ENCODE results near the gene DGKG.

Gene DGKG

GRCh38 chr3:186303965-186304364, 58.1 kb downstream of the DGKG start:
- Mint-ChIP-seq H3K4me1 (no peaks in the 10 kb centered on the region), H3K9me3 (no peaks in the 10 kb centered on the region), H3K4me3 (no peak overlapping the region), H3K27me3 (ENCODE audit: low read depth, poor library complexity) (peaks cover under 1% of the 10 kb centered on the region), H3K36me3 (ENCODE audit: low read depth) (no peaks in the 10 kb centered on the region), H3K27ac (no peak overlapping the region)
- DNase-seq, result peak; percentile 21
- TF ChIP-seq, protein P1, sequence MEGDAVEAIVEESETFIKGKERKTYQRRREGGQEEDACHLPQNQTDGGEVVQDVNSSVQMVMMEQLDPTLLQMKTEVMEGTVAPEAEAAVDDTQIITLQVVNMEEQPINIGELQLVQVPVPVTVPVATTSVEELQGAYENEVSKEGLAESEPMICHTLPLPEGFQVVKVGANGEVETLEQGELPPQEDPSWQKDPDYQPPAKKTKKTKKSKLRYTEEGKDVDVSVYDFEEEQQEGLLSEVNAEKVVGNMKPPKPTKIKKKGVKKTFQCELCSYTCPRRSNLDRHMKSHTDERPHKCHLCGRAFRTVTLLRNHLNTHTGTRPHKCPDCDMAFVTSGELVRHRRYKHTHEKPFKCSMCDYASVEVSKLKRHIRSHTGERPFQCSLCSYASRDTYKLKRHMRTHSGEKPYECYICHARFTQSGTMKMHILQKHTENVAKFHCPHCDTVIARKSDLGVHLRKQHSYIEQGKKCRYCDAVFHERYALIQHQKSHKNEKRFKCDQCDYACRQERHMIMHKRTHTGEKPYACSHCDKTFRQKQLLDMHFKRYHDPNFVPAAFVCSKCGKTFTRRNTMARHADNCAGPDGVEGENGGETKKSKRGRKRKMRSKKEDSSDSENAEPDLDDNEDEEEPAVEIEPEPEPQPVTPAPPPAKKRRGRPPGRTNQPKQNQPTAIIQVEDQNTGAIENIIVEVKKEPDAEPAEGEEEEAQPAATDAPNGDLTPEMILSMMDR (IDR thresholded peaks at IDR 0.05), result no peak

GRCh38 chr3:186299327-186299726, 62.7 kb downstream of the DGKG start:
- DNase-seq, result no peak
- Mint-ChIP-seq H3K4me3 (no peak overlapping the region), H3K4me1 (no peaks in the 10 kb centered on the region), H3K27me3 (ENCODE audit: low read depth, poor library complexity) (peaks cover 3% of the 10 kb centered on the region), H3K36me3 (ENCODE audit: low read depth) (no peaks in the 10 kb centered on the region), H3K27ac (no peak overlapping the region), H3K9me3 (no peaks in the 10 kb centered on the region)
- TF ChIP-seq, protein P1 (IDR thresholded peaks at IDR 0.05), result no peak

DNA sequence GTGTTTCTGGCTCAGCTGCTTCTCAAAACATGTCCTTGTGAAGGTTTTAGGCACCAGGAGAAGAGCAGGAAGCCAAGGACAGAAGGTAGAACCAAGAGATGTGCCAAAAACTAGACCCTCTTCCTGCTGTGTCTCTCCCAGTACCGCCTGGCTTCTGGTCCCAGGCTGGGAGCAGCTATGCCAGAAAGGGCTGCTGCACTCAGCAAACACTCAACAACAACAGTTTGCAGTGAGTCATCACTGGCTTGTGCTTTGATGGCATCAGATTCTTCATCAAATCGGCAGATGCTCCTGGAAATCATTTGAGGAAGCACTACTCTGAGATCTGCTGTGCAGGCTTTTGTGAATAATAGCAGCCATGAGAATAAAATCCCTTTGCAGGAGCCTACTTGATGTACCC, 63.2 kb downstream of the DGKG start:
- TF ChIP-seq, protein P1 (IDR thresholded peaks at IDR 0.05), result no peak
- H3K9me3 Mint-ChIP-seq, result no peaks in the 10 kb centered on the region
- no peak overlapping the region for H3K27ac Mint-ChIP-seq
- H3K4me3 Mint-ChIP-seq, result no peak overlapping the region
- H3K4me1 Mint-ChIP-seq, result no peaks in the 10 kb centered on the region
- no peaks in the 10 kb centered on the region for H3K36me3 Mint-ChIP-seq (ENCODE audit: low read depth)
- H3K27me3 Mint-ChIP-seq (ENCODE audit: low read depth, poor library complexity), result peaks cover 3% of the 10 kb centered on the region
- no peak for DNase-seq

DNA sequence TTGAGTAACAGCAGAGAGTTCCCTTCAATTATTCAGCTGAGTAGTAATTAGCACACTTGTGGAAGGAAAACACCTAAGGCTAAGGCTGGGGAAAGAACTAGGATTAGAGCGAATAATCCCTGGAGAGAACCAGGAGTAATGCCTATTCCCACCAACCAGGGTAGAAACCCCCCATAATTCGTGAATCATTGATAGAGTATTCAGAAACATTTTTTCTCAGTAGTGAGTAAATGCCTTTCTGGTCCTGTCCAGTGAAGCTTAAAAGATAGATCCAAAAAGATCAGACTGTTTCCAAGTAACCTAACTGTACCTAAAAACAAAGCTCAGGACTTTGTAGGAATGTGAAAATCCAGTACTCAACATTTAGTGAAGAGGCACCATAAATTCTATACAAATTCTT, 71.2 kb downstream of the DGKG start:
- Mint-ChIP-seq H3K9me3 (no peaks in the 10 kb centered on the region), H3K27ac (no peak overlapping the region), H3K36me3 (ENCODE audit: low read depth) (no peaks in the 10 kb centered on the region), H3K4me1 (peaks cover 10% of the 10 kb centered on the region), H3K27me3 (ENCODE audit: low read depth, poor library complexity) (peaks cover 2% of the 10 kb centered on the region), H3K4me3 (no peak overlapping the region)
- TF ChIP-seq, protein P1 (IDR thresholded peaks at IDR 0.05), result no peak
- no peak for DNase-seq

DNA sequence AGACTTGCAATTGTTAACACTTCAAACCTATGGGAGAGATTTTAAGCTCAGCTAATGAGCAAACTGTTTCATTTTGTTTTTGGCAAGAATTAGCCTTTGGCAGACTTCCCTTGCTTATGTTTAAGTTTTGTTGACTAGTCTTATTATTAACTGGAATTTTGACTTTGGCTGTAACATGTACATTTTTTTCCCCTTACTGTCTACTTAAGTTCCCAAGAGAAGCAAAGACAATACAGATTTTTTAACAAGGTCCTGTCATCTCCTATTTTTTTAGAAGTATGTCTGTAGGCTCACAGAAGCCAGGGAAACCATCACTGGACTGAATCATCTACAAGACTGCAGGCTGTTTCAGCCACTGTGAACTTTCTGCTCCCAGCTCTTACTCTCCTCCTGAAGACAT, 74.3 kb downstream of the DGKG start:
- no peaks in the 10 kb centered on the region for H3K4me1 Mint-ChIP-seq
- no peak overlapping the region for H3K27ac Mint-ChIP-seq
- TF ChIP-seq, protein P1 (IDR thresholded peaks at IDR 0.05), result no peak
- DNase-seq, result no peak
- H3K27me3 Mint-ChIP-seq (ENCODE audit: low read depth, poor library complexity), result no peaks in the 10 kb centered on the region
- H3K9me3 Mint-ChIP-seq, result no peaks in the 10 kb centered on the region
- H3K4me3 Mint-ChIP-seq, result no peak overlapping the region
- no peaks in the 10 kb centered on the region for H3K36me3 Mint-ChIP-seq (ENCODE audit: low read depth)

- TF ChIP-seq, protein P1 (IDR thresholded peaks at IDR 0.05), result no peak
- Mint-ChIP-seq H3K4me3 (no peak overlapping the region), H3K27ac (no peak overlapping the region), H3K4me1 (no peaks in the 10 kb centered on the region), H3K27me3 (ENCODE audit: low read depth, poor library complexity) (no peaks in the 10 kb centered on the region), H3K9me3 (no peaks in the 10 kb centered on the region), H3K36me3 (ENCODE audit: low read depth) (no peaks in the 10 kb centered on the region)
- no peak for DNase-seq
Measured at GRCh38 chr3:186286114-186286513, 75.9 kb downstream of the DGKG start.

Measured in nephron progenitor cell (in vitro differentiated cells).